SW480 (cell line): Measurements from ENCODE around the gene JAG2.

Experiments
- DNase-seq: peaks from one replicate; pipeline ENCODE4 v3.0.0-alpha.2; 2016; ENCODE audit warnings: low spot score

JAG2 gene

GRCh38 chr14:105151084-105151837 lies 17.3 kb downstream of the JAG2 start:
- DNase-seq: no peak

DNA sequence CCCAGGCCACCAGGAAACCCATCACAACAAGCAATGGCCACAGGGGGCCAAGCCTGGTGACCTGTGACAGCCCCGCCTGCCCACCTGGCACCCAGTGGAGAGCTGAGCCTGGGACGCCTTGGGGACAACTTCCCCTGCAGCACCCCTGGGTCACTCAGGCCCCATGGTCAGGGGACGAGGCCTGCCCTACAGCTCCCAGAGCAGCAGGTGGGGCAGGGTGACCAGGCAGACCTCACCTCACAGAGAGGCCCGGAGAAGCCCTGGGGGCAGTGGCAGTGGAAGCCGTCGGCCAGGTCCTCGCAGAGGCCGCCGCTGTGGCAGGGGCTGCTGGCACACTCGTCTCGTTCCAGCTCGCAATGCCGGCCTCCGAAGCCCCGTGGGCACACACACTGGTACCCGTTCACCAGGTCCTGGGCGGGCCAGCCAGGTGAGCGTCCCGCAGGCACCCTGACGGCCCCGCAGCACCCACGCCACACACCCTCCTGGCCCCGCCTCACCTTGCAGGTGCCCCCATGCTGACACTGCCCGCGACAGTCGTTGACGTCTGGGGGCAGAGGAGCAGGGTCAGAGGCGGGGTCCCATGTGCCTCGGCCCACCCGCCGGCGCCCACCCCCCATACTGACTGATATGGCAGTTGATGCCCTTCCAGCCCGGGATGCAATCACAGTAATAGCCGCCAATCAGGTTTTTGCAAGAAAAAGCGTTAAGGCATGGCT lies 18.1 kb downstream of the JAG2 start:
- no peak for DNase-seq

DNA sequence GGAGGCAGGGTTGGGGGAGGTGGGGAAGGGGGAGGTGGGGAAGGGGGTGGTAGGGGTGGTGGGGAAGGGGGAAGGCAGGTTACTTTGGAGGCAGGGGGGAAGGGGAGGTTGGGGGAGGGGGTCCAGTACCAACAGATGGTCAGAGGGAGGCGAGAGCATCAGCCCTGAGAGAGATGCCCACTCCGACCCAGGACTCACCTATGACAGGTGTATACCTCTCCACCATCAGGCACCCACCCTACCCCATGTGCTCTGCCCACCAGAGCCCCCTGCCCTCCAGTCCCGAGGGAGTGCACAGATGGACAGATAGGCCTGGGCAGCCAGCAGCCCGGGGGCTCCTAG lies 18.6 kb downstream of the JAG2 start:
- no peak for DNase-seq

- no peak for DNase-seq
Observed at GRCh38 chr14:105149146-105149781, 19.3 kb downstream of the JAG2 start.

- no peak for DNase-seq
Observed at GRCh38 chr14:105148604-105149145, 19.9 kb downstream of the JAG2 start.

DNA sequence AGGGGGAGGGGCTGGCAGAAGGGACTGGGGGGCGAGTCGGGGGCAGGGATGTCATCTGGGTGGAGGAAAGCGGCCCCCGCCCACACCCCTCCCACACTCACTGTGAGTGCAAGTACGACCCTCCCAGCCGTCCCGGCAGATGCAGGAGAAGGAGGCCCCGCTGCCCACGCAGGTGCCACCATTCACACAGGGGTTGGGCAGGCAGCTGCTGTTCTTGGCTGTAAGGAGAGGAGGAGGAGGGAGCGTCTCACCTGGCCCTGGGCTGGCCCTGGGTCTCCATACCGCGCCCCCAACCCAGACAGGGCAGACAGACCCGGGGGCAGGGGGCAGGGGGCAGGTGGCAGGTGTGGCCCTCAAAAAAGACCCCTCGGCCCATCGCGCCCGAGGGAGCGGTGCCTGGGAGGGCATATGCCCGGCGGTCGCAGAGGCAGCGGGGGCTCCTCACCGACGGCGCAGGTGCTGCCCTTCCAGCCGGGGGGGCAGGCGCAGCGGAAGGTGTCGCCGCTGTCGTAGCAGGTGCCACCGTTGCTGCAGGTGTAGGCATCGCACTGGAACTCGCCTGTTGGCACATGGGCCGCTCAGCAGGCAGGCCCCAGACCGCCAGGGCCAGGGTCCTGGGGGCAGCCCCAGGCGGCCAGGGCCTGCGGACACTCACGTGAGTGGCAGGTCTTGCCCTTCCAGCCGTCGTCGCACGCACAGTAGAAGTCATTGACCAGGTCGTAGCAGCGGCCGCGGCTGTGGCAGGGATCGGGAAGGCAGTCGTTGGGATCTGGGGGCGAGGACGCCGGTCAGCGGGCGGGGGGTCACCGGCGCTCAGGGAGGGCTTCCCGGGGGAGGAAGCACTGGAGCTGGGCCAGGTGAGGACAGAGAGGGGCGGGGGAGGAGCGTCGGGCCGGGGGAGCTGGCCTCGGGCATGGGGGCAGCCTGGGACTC lies 20.6 kb downstream of the JAG2 start:
- no peak for DNase-seq

GRCh38 chr14:105146976-105147635 lies 21.5 kb downstream of the JAG2 start:
- no peak for DNase-seq

- no peak for DNase-seq
Observed at GRCh38 chr14:105146181-105146975, 22.2 kb downstream of the JAG2 start.

DNA sequence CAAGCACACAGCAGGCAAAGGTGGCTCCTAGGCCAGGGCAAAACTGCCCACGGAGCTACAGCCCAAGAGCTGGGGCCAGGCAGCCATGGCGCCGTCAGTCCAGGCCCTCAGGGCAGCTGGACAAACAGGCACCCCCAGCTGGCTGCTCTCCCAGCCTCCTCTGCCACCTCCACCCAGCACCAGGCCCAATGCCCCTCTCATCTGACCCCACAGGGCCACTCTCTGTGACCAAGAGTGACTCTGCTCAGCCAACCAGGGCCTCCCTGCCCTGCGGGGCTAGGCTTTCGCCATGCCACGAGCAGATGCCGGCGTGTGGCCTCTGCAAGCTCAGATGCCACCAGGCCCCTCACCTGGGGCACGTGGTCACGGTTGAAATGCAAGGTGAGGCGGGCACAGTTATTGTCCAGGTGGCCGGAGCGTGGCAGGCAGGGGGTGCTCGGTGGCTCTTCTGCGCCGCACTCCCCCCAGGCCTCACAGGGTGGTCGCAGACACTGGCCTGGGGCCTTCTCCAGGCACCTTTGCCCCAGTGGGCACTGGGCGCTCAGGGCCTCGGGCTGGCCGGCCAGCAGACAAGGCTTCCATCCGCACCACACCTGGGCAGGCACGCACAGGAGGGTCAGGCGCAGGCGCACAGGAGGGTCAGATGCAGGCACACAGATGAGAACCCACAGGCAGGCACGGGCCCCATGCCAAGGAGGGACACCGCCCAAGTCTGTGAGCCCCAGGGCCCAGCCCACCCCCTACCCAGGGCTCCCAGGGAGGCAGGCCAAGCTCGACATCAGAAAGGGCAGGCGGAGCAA lies 23.0 kb downstream of the JAG2 start:
- DNase-seq: no peak

DNA sequence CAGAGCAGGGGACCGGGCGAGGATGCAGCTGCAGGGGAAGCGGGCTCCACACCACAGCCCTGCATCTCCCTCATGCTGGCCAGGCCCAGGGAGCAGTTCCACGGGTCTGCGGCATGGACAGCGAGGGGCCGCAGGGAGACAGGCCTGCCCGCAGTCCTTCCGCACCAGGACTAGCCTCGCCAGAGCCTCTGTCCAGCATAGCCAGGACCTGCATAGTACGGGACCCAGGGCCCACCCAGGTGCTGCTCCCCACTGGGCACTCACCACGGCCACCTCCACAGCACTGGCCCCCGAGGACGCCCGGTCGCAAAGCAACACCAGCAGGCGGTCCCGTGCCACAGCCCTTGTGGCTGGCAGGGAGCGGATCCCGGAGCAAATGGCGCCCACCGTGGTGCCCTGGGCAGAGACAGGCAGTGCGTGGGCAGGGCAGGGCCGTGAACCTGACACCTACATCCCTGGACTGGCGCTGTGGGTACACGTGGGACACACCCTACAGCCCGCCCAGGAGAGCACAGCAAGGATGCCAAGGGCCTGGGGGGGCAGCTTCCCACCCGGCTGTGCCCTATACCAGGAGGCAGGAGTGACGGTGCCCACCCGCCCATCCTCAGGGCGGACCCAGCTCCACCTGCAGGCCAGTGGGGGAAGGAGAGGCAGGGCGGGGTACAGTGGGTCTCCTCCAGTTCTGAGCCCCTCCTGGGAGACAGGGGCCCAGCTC lies 23.8 kb downstream of the JAG2 start:
- no peak for DNase-seq

GRCh38 chr14:105144026-105144665 lies 24.4 kb downstream of the JAG2 start:
- DNase-seq: no peak

DNA sequence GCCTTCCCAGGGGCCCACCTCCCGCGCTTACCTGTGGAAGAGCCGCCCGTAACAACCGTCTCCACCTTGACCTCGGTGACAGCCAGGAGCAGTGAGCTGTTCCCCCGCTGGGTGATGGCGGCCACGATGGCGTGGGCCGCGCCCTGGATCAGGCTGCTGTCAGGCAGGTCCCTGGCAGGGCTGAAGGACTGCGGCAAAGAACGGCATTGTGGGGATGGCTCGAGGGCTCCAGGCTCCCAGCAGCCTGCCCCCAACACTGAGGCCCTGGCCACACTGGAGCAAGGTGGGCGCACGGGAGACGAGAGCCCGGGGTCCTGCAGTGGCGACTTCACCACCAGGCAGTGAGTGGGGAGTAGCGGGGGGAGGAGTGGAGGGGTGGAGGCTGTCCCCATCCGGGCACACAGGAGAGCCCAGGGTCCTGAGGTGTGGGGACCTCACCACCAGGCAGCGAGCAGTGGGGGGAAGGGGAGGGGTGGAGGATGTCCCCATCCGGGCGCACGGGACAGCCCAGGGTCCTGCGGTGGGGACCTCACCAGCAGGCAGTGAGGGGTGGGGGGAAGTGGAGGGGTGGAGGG lies 25.0 kb downstream of the JAG2 start:
- no peak for DNase-seq

DNA sequence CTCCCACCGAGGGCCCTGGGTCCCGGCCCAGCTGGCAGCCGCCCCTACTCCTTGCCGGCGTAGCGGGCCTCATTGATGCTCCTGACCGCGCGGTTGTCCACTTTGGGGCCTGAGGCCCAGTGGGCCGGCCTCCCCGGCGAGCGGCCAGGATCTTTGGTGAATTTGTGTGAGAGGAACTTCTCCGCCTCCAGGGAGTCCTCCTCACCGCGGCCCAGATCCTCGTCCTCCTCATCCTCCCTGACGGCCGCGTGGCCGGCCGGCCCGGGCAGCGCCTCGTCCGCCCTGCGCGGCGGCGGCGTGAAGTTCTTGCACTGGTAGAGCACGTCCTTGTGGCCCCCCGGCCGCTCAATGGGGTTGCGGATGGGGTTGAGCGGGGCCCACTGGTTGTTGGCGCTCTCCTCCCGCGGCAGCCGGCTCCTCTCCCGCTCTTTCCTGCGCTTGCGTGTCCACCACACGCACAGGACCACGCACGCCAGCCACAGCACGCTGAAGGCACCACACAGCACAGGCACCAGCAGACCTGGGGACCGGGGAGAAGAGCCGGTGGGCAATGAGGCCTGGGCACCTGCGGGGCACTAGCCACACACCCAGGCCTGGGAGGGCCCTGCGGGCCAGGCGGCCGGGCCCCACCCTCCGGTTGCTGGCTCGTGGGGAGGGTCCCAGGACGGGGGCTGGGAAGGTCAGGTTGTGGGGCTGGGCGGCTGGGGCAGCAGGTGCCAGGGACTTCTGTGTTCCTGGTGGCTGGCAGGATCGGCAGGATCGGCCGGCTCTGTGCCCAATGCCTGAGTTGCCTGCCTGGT lies 25.7 kb downstream of the JAG2 start:
- no peak for DNase-seq

- no peak for DNase-seq
Observed at GRCh38 chr14:105141486-105142281, 26.9 kb downstream of the JAG2 start.

- no peak for DNase-seq
Observed at GRCh38 chr14:105141026-105141425, 27.6 kb downstream of the JAG2 start.

- no peak for DNase-seq
Observed at GRCh38 chr14:105140581-105140980, 28.0 kb downstream of the JAG2 start.
